GM21619 (cell line): ENCODE data around the gene FST.

Experiments
- ATAC-seq: cut with Tn5 transposase; IDR thresholded peaks from one replicate; pipeline ENCODE4 v1.9.1; 2021; ENCODE audit not compliant: unreplicated experiment

Gene FST

DNA sequence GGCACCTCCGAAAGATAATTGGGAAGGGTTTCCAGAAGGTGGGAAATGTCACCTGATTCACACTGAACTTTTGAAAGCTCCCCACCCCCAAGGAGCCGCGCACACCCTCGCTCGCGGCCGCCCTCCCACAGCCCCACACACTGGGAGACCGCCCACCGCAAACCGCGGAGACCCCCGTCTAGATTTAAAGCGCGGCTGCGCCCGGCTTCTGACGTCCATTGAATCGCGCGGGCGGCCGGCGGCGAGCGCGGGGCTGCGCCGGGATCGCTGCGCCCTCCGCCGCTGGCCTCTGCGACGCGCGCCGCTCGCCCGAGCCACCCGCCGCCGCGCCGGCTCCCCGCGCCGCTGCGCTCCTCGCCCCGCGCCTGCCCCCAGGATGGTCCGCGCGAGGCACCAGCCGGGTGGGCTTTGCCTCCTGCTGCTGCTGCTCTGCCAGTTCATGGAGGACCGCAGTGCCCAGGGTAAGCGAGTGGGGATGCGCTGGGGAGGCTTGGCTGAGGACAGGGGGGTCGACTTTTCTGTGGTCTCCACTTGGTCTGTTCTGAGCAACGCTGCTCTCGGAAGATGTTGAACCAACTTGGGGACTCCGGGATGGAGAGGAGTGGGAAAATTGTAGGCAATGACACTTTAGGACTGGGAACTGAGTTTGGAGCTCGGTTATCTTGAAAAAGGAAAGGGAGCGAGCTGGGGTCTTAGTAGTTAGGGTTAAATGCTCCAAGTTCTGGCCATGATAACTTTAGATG lies at the start of gene FST:
Gene FST (plus strand): TSS at position 214 of the 743 bp plus-strand sequence. CDS start 163 bp downstream, at position 377.
- ATAC-seq: no peak

- ATAC-seq: no peak
Observed at GRCh38 chr5:53431665-53432064, 48.8 kb upstream of the FST start.

- ATAC-seq: no peak
Observed at GRCh38 chr5:53433026-53433425, 47.4 kb upstream of the FST start.

GRCh38 chr5:53434541-53434940 lies 45.9 kb upstream of the FST start:
- no peak for ATAC-seq

GRCh38 chr5:53436480-53437191 lies 43.8 kb upstream of the FST start:
- ATAC-seq: no peak

DNA sequence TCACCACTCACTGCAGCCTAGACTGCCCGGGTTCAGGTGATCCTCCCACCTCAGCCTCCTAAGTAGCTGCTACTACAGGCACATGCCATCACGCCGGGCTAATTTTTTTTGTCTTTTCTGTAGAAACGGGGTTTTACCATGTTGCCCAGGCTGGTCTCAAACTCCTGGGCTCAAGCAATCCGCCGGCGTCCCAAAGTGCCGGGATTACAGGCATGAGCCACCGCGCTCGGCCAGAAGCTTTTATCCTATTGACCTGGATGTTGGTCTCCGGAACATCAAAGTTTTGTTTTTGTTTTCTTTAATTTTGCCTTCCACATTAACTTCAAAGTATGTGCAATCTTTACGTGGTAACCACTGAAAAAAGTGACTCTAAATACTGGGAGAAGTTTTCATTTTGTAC lies 42.4 kb upstream of the FST start:
- no peak for ATAC-seq

- ATAC-seq: no peak
Observed at GRCh38 chr5:53438486-53439472, 41.6 kb upstream of the FST start.

DNA sequence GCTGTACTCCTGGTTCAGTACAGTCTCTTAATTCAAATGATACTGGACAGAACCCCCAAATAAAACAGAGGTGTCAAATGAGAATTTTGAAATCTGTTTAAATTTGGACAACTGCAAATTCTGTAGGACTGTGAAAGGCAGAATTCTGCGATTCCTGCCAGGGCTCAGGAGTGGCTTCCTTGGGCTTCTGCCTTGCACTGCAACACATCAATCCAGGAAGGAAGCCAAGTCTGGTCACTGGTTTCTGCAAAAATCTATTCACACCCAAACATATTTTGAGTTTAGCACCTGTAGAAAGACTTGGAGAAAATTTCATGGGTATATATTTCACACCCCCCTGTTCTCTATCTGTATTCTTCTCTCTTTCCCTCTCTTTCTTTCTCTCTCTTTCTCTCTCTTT lies 37.5 kb upstream of the FST start:
- ATAC-seq: no peak

DNA sequence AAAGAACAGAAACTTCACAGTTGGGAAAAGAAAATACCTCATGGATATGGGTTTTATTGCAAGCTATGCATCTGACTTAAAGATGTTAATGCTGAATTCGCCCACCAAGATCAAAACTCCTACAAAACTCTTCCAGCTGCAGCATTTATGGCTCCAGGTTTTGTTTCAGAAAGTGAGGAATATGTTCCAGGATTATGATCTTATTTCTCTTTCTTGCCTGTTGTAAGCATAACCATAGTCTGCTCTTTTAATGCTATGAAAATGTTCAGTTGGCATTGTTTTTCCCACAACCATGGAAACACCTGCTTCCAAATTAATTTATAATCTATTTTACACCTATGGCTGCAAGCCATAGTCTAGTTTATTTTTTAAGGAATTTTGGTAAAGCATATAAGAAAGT lies 34.9 kb upstream of the FST start:
- ATAC-seq: no peak

DNA sequence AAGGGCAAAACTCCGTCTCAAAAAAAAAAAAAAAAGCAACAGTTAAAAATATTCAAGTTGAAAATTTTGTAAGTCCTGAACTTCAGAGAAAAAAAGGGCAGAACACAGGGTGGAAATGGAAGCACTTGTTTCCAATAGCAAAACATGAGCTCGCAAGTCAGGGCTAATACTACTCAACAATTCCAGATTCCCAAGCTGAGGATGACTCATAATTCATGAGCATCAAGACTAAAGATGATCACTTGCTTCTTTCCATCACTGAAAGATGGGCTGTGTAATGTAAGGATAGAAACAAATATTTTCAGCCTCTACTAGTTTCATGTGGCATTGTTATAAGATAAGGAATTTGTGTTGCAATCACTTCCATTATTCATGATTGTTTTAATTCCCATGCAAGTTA lies 33.5 kb upstream of the FST start:
- ATAC-seq: no peak

- no peak for ATAC-seq
Observed at GRCh38 chr5:53448851-53449250, 31.6 kb upstream of the FST start.

DNA sequence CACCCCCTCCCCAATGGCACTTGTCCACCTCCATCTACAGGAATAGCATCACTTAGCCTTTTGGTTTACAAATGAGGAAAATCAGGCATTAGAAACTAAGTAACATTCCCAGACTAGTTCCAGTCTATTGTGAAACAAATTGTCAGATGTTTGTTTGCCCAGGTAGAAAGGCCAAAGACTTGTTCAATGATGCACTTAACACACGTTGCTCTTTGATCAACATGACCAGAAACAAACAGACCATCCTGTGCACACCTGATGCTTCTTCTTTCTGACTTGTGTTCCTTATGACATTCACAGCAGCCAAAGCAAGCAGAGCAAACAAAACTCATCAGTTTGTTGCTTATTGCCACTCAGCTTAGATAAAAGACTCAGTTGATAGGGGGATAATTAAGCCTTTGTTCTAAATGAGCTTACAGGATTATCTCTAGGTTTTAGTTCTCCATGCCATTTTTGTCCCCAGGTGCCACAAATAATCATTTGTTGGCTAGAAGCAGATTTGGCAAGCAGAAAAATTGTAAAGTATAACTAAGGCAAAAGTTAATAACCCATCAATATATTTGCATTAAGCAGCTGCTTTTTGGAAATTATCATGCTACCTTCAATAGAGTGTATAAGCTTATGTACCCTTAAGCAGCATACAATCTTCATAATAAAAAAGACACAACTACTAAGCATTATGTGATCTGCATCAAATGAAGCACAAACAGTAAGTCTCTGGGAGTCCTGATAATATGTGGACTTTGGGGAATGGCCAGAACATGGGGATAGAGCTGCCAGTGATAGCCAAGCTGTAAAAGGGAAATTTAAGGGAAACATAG lies 26.3 kb upstream of the FST start:
- no peak for ATAC-seq

DNA sequence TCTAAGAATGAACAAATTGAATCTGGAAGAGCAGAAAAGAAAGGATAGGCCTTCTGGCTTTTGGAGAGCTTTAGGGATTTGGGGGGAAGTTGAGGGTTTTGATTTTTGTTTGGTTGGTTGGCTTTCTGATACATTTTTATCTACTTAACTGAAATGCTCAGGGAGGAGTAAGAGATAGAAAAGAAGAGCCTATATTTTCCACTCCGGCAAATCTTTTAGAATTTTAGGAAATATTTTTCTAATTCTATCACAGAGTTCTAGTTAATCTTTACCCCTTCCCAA lies 25.8 kb upstream of the FST start:
- no peak for ATAC-seq

DNA sequence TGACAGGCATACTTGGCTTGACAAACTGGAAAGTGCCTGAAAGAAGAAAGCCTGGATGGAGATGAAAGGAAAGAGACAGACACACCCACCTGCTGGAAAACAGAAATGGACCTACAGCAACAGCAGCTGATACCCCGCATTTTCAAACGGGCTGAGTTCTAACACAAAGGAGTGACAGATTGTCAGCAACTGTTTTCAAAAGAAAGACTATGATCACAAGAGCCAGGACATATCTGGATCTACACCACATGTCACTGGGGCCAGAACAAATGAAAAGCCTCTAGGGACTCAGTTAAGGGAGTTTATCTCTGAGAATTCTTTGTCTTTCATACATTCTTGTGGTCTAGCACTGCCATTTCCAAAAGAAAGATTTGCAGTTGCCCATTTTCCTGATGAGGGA lies 24.1 kb upstream of the FST start:
- ATAC-seq: no peak

DNA sequence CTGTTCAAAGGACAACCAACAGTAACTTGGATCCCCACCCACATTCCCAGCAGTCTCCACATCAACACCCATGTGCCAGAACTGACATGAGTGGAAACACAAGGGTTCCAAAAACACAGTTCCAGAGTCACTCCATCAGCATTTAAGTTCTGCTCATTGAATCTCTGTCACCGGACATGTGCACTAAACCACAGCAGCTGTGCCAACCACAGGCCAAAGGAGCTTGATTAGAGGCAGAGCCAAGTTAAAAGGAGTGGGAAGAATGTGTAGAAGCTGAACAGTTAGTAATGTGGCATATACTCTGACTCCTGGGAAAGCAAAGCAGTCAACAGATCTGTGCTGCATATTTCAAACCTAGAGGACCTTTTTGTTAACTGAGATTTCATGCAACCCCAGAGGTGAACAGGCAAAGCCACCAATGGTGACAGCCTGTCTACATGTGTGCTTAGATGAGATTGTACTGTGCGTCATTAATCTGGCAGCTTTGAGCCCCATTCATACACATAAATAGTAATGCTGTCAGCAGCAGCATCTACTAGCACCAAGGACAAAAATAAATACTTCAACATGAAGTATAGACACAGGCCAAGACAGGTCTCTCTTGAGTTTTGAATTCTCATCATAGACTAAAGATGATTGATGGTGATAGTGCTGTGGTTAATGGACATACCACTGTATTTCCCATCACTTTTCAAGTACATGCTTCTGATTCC lies 16.4 kb upstream of the FST start:
- ATAC-seq: no peak

DNA sequence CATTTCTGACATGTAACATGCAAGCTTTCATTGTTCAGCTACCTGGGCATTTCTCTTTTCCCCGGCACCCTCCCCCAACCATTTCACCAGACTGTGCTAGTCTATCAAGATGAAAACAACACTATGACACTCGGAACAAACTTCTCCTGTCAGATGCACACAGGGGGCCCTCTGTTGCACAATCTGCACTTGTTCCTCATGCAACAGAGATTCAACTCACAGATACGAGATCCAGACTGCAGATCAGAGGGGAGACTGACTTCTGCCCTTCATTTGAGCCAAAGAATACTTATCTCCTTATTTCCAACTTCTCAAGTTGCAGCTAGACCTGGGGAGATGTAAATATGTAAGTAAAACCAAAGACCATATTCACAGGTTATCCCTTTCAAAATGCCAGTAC lies 15.7 kb upstream of the FST start:
- no peak for ATAC-seq

GRCh38 chr5:53469946-53470687 lies 10.3 kb upstream of the FST start:
- no peak for ATAC-seq

DNA sequence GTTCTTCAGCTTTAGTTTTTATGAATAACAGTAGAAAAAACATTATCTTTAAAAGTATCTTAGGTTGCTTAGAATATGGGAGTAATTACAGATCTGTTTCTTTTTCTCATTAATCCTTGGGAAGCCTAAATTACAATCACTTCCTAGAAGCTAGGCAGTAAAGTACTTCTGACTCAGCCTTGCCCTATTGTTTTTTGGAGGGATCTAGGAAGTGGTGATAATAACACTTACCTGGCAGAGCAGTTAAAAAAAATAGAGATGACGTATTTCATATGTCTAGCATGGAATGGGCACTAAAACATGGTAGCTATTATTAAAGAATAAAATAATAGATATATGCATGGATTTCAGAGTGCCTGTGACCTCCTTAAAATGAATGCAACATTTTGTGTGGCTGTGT lies 8.2 kb upstream of the FST start:
- ATAC-seq: no peak

DNA sequence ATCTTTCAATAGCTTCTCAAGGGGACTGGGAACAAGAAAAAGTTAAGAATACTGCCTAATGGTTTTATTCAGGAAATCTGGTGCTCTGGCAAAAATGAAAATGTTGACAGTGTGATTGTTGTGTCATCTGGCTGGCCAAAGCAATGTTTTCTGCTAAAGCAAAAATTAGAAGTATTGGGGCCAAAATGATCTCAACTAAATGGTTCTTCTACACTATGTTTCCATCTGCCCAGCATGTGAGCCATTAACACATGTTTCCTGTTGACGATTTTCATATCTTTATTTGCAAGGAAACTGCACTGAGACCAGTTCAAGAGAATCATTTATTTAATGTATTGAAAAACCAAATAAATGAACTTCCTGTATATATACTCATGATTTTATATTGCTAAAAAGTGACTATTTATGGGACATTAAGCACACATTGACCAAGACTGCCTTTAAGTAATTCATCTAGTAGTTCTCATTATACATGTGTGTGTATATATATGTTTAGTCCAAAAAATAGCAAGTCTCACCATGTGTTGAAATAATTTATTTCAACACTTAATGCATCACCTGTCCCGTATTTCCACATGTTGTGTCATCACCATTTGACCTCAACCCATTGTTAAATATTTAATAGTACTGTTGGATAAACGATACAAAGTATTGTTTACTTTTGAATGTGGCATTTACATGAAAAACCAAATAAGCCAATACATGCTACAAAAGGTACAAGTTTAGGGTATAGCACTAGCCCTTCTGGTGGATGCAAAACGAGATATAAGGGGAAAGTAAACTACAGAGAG lies 7.5 kb upstream of the FST start:
- ATAC-seq: no peak
